Measurements from ENCODE around the gene CD200R1L. TPM values are rescaled to one million over a fixed set of nuclear protein-coding genes. Genes with fewer than 3 reads are reported as not detected.

CD200R1L gene
- total RNA-seq, 1 experiment from 2014 or later: not detected

DNA sequence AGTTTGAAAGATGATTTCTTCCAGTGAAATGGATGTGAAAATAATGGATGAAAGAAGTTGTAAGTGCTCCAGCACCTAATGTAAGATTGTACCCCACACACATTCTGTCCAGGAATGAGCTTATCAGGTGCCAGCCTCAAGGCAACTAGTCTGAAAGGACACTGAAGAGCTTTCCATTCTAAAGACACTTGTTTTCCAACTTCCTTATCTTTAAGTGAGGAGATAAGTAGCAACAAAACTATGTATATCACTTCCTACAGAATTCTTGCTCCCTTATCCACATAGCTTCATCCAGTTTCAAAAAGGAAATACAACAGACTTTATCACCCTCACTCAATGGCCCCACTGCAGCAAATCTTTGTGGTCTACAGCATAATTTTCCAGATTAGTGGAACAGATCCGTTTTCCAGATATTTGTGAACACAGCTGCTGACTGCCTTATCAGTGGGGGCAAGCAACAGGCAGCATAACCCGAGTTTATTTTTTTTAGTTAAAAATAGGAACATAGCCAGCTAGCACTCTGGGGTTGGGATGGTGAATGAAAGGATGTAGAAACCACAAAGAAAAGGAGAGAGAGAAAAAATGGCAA is 60.6 kb downstream of the CD200R1L start (continued):
- TF ChIP-seq NFATC4 (CRISPR knock-in tag; IDR thresholded peaks at IDR 0.05): no peak
- TF ChIP-seq, protein P1, sequence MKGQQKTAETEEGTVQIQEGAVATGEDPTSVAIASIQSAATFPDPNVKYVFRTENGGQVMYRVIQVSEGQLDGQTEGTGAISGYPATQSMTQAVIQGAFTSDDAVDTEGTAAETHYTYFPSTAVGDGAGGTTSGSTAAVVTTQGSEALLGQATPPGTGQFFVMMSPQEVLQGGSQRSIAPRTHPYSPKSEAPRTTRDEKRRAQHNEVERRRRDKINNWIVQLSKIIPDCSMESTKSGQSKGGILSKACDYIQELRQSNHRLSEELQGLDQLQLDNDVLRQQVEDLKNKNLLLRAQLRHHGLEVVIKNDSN (CRISPR knock-in tag; IDR thresholded peaks at IDR 0.05): no peak
- no peak for TF ChIP-seq ZNF232 (CRISPR knock-in tag; IDR thresholded peaks at IDR 0.05)
- TF ChIP-seq ELF4 (CRISPR knock-in tag; IDR thresholded peaks at IDR 0.05; ENCODE audit: low read depth): no peak

DNA sequence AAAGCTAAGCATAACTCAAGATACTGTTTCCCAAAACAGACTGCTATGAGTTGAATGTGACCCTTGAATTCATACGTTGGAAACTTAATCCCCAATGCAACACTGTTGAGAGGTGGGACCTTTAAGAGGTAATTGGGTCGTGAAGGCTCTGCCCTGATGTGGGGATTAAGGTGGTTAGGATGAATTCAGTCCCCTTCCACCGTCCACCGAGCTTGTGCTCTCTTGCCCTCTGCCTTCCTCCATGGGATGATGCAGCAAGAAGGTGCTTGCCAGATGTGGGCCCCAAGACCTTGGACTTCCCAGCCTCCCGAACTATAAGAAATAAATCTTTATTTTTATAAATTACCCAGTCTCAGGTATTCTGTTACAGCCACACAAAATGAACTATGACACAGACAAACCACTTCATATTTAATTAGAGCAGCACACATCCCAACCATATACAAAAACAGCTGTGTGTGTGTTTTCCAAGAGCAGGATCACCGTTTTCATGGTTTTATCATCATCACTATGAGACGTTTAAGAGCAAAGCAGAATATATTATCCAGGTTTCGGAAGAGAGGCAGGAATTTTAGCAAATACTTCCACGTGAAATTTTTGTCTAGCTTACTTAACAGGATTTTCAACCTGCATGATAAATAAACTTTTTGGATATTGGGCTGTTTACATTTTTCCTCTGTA is 61.2 kb downstream of the CD200R1L start:
- ChIA-PET CTCF (interaction anchor here (0.7 to 1.1 kb wide), 2 partner anchors 29 to 51 kb away, joined by 3 to 5 read pairs; no protein-coding TSS in a partner anchor), POLR2A (no interaction called here)
- TF ChIP-seq, protein P2, sequence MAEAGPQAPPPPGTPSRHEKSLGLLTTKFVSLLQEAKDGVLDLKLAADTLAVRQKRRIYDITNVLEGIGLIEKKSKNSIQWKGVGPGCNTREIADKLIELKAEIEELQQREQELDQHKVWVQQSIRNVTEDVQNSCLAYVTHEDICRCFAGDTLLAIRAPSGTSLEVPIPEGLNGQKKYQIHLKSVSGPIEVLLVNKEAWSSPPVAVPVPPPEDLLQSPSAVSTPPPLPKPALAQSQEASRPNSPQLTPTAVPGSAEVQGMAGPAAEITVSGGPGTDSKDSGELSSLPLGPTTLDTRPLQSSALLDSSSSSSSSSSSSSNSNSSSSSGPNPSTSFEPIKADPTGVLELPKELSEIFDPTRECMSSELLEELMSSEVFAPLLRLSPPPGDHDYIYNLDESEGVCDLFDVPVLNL (CRISPR knock-in tag; IDR thresholded peaks at IDR 0.05; ENCODE audit: borderline replicate concordance, low read depth): no peak
- no peak for TF ChIP-seq NR2C2 (CRISPR knock-in tag; IDR thresholded peaks at IDR 0.05)
- no peak for TF ChIP-seq ZNF138 (CRISPR knock-in tag; conservative IDR thresholded peaks at IDR 0.05)
- no peak for TF ChIP-seq ZNF263 (CRISPR knock-in tag; IDR thresholded peaks at IDR 0.05; ENCODE audit: low read depth)
- TF ChIP-seq NFYB (CRISPR knock-in tag; conservative IDR thresholded peaks at IDR 0.05; ENCODE audit: low read depth): no peak
- no peak for TF ChIP-seq ETV6 (CRISPR knock-in tag; IDR thresholded peaks at IDR 0.05)
- TF ChIP-seq, protein P3, sequence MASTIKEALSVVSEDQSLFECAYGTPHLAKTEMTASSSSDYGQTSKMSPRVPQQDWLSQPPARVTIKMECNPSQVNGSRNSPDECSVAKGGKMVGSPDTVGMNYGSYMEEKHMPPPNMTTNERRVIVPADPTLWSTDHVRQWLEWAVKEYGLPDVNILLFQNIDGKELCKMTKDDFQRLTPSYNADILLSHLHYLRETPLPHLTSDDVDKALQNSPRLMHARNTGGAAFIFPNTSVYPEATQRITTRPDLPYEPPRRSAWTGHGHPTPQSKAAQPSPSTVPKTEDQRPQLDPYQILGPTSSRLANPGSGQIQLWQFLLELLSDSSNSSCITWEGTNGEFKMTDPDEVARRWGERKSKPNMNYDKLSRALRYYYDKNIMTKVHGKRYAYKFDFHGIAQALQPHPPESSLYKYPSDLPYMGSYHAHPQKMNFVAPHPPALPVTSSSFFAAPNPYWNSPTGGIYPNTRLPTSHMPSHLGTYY (CRISPR knock-in tag; IDR thresholded peaks at IDR 0.05): no peak
- no peak for TF ChIP-seq CREB1 (CRISPR knock-in tag; IDR thresholded peaks at IDR 0.05)
- TF ChIP-seq FOXK1 (CRISPR knock-in tag; IDR thresholded peaks at IDR 0.05): no peak
- TF ChIP-seq, protein P4, sequence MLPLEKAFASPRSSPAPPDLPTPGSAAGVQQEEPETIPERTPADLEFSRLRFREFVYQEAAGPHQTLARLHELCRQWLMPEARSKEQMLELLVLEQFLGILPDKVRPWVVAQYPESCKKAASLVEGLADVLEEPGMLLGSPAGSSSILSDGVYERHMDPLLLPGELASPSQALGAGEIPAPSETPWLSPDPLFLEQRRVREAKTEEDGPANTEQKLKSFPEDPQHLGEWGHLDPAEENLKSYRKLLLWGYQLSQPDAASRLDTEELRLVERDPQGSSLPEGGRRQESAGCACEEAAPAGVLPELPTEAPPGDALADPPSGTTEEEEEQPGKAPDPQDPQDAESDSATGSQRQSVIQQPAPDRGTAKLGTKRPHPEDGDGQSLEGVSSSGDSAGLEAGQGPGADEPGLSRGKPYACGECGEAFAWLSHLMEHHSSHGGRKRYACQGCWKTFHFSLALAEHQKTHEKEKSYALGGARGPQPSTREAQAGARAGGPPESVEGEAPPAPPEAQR (CRISPR knock-in tag; IDR thresholded peaks at IDR 0.05): no peak
- no peak for TF ChIP-seq MXD4 (CRISPR knock-in tag; IDR thresholded peaks at IDR 0.05; ENCODE audit: borderline replicate concordance)
- TF ChIP-seq, protein P5, sequence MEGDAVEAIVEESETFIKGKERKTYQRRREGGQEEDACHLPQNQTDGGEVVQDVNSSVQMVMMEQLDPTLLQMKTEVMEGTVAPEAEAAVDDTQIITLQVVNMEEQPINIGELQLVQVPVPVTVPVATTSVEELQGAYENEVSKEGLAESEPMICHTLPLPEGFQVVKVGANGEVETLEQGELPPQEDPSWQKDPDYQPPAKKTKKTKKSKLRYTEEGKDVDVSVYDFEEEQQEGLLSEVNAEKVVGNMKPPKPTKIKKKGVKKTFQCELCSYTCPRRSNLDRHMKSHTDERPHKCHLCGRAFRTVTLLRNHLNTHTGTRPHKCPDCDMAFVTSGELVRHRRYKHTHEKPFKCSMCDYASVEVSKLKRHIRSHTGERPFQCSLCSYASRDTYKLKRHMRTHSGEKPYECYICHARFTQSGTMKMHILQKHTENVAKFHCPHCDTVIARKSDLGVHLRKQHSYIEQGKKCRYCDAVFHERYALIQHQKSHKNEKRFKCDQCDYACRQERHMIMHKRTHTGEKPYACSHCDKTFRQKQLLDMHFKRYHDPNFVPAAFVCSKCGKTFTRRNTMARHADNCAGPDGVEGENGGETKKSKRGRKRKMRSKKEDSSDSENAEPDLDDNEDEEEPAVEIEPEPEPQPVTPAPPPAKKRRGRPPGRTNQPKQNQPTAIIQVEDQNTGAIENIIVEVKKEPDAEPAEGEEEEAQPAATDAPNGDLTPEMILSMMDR (IDR thresholded peaks at IDR 0.05): no peak
- TF ChIP-seq, protein P6, sequence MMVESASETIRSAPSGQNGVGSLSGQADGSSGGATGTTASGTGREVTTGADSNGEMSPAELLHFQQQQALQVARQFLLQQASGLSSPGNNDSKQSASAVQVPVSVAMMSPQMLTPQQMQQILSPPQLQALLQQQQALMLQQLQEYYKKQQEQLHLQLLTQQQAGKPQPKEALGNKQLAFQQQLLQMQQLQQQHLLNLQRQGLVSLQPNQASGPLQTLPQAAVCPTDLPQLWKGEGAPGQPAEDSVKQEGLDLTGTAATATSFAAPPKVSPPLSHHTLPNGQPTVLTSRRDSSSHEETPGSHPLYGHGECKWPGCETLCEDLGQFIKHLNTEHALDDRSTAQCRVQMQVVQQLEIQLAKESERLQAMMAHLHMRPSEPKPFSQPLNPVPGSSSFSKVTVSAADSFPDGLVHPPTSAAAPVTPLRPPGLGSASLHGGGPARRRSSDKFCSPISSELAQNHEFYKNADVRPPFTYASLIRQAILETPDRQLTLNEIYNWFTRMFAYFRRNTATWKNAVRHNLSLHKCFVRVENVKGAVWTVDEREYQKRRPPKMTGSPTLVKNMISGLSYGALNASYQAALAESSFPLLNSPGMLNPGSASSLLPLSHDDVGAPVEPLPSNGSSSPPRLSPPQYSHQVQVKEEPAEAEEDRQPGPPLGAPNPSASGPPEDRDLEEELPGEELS (CRISPR knock-in tag; IDR thresholded peaks at IDR 0.05): no peak
- TF ChIP-seq, protein P7, sequence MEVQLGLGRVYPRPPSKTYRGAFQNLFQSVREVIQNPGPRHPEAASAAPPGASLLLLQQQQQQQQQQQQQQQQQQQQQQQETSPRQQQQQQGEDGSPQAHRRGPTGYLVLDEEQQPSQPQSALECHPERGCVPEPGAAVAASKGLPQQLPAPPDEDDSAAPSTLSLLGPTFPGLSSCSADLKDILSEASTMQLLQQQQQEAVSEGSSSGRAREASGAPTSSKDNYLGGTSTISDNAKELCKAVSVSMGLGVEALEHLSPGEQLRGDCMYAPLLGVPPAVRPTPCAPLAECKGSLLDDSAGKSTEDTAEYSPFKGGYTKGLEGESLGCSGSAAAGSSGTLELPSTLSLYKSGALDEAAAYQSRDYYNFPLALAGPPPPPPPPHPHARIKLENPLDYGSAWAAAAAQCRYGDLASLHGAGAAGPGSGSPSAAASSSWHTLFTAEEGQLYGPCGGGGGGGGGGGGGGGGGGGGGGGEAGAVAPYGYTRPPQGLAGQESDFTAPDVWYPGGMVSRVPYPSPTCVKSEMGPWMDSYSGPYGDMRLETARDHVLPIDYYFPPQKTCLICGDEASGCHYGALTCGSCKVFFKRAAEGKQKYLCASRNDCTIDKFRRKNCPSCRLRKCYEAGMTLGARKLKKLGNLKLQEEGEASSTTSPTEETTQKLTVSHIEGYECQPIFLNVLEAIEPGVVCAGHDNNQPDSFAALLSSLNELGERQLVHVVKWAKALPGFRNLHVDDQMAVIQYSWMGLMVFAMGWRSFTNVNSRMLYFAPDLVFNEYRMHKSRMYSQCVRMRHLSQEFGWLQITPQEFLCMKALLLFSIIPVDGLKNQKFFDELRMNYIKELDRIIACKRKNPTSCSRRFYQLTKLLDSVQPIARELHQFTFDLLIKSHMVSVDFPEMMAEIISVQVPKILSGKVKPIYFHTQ (CRISPR knock-in tag; IDR thresholded peaks at IDR 0.05): no peak
- TF ChIP-seq, protein P8, sequence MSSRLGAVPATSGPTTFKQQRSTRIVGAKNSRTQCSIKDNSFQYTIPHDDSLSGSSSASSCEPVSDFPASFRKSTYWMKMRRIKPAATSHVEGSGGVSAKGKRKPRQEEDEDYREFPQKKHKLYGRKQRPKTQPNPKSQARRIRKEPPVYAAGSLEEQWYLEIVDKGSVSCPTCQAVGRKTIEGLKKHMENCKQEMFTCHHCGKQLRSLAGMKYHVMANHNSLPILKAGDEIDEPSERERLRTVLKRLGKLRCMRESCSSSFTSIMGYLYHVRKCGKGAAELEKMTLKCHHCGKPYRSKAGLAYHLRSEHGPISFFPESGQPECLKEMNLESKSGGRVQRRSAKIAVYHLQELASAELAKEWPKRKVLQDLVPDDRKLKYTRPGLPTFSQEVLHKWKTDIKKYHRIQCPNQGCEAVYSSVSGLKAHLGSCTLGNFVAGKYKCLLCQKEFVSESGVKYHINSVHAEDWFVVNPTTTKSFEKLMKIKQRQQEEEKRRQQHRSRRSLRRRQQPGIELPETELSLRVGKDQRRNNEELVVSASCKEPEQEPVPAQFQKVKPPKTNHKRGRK (CRISPR knock-in tag; IDR thresholded peaks at IDR 0.05; ENCODE audit: borderline replicate concordance): no peak
- no peak for TF ChIP-seq HMGA2 (CRISPR knock-in tag; IDR thresholded peaks at IDR 0.05)
- DNase-seq (ENCODE audit: low spot score) (no peak), ATAC-seq (no peak)
- H3K27me3 Mint-ChIP-seq (ENCODE audit: low read depth): no peaks in the 10 kb centered on the region
- H3K27ac Mint-ChIP-seq: no peak overlapping the region
- peaks cover 14% of the 10 kb centered on the region for H3K36me3 Mint-ChIP-seq
- no peak overlapping the region for H3K4me3 Mint-ChIP-seq
- H3K9me3 Mint-ChIP-seq: peaks cover 26% of the 10 kb centered on the region
- peaks cover 1% of the 10 kb centered on the region for H3K4me1 Mint-ChIP-seq

All from WTC11 (cell line).